Ectodermal cell (in vitro differentiated cells): Measurements from ENCODE around the gene MAP7D1. TPM values are rescaled to one million over a fixed set of nuclear protein-coding genes. Genes with fewer than 3 reads are reported as not detected.

Experiments
- H3K27ac ChIP-seq: 2 replicates; pipeline ENCODE4 v1.7.0; 2013; ENCODE audit warnings: mild to moderate bottlenecking, low read depth, low read length; ENCODE audit not compliant: insufficient read depth, poor library complexity, severe bottlenecking
- H3K27me3 ChIP-seq: 2 replicates; pipeline ENCODE4 v1.7.0; 2013; ENCODE audit warnings: mild to moderate bottlenecking, low read length; ENCODE audit not compliant: insufficient read depth, control insufficient read depth, poor library complexity, severe bottlenecking
- H3K36me3 ChIP-seq: one replicate; pipeline ENCODE4 v1.7.0; 2013; ENCODE audit warnings: low read length; ENCODE audit not compliant: control insufficient read depth, insufficient read depth
- H3K4me1 ChIP-seq: one replicate; pipeline ENCODE4 v1.7.0; 2013; ENCODE audit warnings: low read length; ENCODE audit not compliant: control insufficient read depth, insufficient read depth
- H3K4me3 ChIP-seq: 2 replicates; pipeline ENCODE4 v1.7.0; 2013; ENCODE audit warnings: low read depth, low read length, control low read depth; ENCODE audit not compliant: insufficient read depth
- H3K9me3 ChIP-seq: 2 replicates; pipeline ENCODE4 v1.7.0; 2013; ENCODE audit warnings: mild to moderate bottlenecking, low read length, moderate library complexity; ENCODE audit not compliant: control insufficient read depth
- WGBS, 2 experiments: methylation state at CpG; one replicate each; pipeline ENCODE4 v1.1.7; 2013; ENCODE audit warnings: missing lambda C conversion rate in 2 of 2; 5-methylcytosine and 5-hydroxymethylcytosine counted together
- polyA plus RNA-seq, 4 experiments: library from polyadenylated mRNA; stranded (reverse); fragments of 50-300 nt; gene quantifications; one replicate each; pipeline ENCODE4 v1.2.3, GENCODE V29; 2013

The MAP7D1 gene
- polyA plus RNA-seq (2013, experiment 1 of 4), result 131 TPM
- polyA plus RNA-seq (2013, experiment 2 of 4), result 138 TPM
- polyA plus RNA-seq (2013, experiment 3 of 4), result 98.5 TPM
- polyA plus RNA-seq (2013, experiment 4 of 4), result 108 TPM

DNA sequence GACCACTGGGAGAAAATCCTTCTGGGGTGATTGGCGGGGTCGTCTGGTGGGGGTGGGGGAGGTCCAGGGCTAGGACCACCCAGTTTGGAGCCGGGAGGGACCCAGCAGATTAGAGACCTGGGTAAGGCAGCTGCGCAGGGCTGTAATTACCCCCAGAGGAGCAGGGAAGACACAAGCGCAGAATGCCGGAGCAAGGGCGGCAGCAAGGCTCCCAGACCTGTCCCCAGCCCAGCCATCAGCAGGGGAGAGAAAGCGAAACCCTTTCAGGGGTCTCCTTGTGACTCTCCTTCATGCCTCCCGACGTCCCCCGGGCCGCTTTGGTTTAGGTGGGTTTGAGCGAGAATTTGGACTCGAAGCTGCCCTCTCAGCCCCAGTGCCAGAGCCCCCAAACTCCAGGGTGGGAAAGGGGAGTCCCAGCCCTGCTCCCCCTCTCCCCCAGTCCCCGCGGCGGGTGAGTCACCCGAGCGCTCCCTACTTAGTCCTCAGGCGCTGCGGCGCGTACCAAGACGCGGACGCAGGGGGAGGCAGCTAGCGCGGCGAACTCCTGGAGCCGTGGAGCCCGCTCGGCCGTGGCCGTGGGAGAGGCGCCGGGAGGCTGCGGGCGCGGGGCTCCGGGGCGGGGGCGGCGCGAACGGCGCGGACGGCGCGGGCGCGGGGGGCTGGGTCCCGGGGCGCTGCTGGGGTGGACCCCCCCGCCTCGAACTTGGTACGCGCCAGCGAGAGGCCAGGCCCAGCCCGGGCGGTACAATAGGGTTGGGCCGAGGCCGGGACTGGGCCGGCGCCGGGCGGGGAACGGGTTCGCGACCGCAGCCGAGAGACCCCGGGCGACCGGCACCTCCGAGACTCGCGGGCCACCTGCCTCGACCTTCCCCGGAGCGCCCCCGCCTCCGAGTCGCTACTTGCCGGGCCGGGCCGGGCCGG lies at the start of gene MAP7D1:
TSS of gene MAP7D1 (plus strand) at position 753 of the 921 bp plus-strand sequence. CDS start 258 bp downstream, outside the sequence.
- peak within 1 kb of the TSS; percentile 97 for H3K27ac ChIP-seq
- no peaks in the 10 kb centered on the region for H3K9me3 ChIP-seq
- peak within 1 kb of the TSS; percentile 95 for H3K4me3 ChIP-seq
- 0% methylated on average over 88 of the region's 88 CpGs for WGBS, 2 experiments
- peaks cover 16% of the 10 kb centered on the region for H3K27me3 ChIP-seq
- H3K4me1 ChIP-seq, result peaks cover 58% of the 10 kb centered on the region
- H3K36me3 ChIP-seq, result peaks cover 4% of the 10 kb centered on the region

- no peak overlapping the region for H3K27ac ChIP-seq
Measured at GRCh38 chr1:36106269-36106668, 49.7 kb upstream of the MAP7D1 start.

GRCh38 chr1:36107394-36107793 lies 48.6 kb upstream of the MAP7D1 start:
- Histone ChIP-seq H3K27me3 (no peaks in the 10 kb centered on the region), H3K36me3 (no peaks in the 10 kb centered on the region), H3K4me1 (no peaks in the 10 kb centered on the region), H3K4me3 (no peak overlapping the region), H3K9me3 (no peaks in the 10 kb centered on the region), H3K27ac (no peak overlapping the region)
- WGBS, 2 experiments, result 93% methylated on average over 9 of the region's 9 CpGs

More at GRCh38 chr1:36106269-36106668, 49.7 kb upstream of the MAP7D1 start:
- H3K36me3 ChIP-seq, result no peaks in the 10 kb centered on the region
- H3K4me3 ChIP-seq, result no peak overlapping the region
- no peaks in the 10 kb centered on the region for H3K9me3 ChIP-seq
- no peaks in the 10 kb centered on the region for H3K4me1 ChIP-seq
- H3K27me3 ChIP-seq, result no peaks in the 10 kb centered on the region
- 68% methylated on average over 5 of the region's 5 CpGs for WGBS, 2 experiments

DNA sequence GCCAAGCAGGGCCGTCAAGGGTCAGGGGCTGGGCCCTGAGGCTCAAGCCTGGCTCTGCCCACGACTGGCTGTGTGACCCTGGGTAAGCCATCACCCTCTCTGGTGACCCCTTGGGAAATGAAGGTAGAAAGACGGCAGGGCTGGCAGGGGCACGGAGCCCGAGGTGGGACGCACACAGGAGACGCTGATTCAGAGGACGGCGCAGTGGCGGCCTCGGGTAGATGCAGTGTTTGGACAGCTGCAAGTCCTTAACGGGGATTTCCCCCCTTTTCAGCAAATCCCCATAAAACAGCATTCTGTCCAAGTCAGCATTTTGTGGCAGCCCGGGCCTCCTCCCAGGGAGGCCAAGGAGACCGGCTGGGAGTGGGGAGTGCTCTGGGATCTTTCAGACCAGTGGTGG lies 47.6 kb upstream of the MAP7D1 start:
- Histone ChIP-seq H3K9me3 (no peaks in the 10 kb centered on the region), H3K4me3 (no peak overlapping the region), H3K36me3 (no peaks in the 10 kb centered on the region), H3K27me3 (no peaks in the 10 kb centered on the region), H3K27ac (no peak overlapping the region), H3K4me1 (no peaks in the 10 kb centered on the region)
- 91 to 92% methylated on average over 14 of the region's 14 CpGs for WGBS, 2 experiments

DNA sequence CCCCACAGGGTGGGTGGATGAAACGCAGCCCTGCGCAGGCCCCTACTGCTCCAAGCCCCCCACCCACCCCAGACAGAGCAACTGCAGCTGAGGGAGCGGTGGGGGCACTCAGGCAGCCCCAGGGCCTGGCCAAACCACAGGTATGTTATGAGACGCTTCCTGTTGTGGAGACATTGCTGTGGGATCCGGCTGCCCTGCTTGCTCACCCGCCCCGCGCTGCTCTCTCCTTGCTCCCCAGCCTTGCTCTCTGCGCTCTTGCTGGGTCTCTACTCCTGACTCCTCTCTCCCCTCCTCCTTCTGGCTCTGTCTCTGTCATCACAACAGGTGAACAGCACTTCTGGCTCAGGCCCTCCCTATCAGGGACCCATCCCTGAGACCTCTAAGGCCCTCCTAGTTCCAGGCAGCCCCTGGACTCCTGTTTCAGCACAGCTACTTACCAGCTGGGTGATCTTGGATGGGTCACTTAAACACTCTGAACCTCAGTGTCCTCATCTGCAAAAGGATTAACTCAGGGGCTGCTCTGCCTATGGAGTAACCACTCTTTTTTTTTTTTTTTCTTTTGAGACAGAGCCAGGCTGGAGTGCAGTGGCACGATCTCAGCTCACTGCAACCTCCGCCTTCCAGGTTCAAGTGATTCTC lies 46.8 kb upstream of the MAP7D1 start:
- Histone ChIP-seq H3K36me3 (no peaks in the 10 kb centered on the region), H3K27ac (no peak overlapping the region)
- WGBS, 2 experiments, result 92 to 93% methylated on average over 11 of the region's 11 CpGs

DNA sequence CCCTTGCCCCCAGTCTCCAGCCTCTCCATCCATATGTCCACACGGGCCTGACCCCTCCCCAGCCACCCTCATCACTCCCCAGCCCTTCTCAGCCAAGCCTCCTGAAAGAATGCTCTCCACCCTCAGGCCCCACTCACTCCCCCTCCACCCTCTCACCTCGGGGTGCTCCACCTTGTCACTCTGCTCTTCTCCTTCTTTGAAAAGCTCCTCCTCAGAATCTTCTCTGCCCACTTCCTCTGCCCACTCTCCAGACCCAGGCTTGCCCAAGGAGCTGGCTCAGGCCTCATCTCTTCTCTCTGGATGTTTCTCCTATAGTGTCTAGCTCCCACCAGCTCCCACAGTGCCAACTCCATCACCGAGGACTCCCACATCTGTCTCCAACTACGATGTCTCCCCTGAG lies 44.8 kb upstream of the MAP7D1 start:
- Histone ChIP-seq H3K27ac (no peak overlapping the region), H3K9me3 (no peaks in the 10 kb centered on the region), H3K4me3 (no peak overlapping the region), H3K4me1 (peaks cover 4% of the 10 kb centered on the region), H3K36me3 (no peaks in the 10 kb centered on the region), H3K27me3 (no peaks in the 10 kb centered on the region)
- WGBS, 2 experiments, result 83 to 86% methylated on average over 4 of the region's 4 CpGs

More for the DNA sequence above, 46.8 kb upstream of the MAP7D1 start:
- Histone ChIP-seq H3K27me3 (no peaks in the 10 kb centered on the region), H3K9me3 (no peaks in the 10 kb centered on the region), H3K4me3 (no peak overlapping the region), H3K4me1 (no peaks in the 10 kb centered on the region)

DNA sequence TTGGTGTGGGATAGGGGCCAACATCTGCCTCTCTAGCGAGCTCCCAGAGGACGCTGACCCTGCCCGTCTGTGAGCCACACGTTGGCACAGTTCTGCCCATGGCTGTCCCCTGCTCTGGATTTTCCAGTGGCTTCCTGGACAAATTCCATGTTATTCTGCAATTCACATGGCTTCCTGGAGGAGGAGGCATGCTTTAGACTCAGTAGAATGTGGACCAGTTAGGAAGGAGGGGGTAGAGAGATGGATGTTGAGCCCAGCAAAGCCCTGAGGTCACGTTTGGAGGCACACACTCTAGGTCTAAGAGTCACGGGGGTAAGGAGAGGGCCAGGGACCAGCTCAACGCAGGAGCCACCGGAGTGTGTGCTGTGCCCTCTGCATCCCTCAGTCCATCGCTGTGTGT lies 43.1 kb upstream of the MAP7D1 start:
- H3K9me3 ChIP-seq, result no peaks in the 10 kb centered on the region
- 93% methylated on average over 9 of the region's 9 CpGs for WGBS, 2 experiments
- H3K36me3 ChIP-seq, result no peaks in the 10 kb centered on the region
- no peak overlapping the region for H3K27ac ChIP-seq
- no peak overlapping the region for H3K4me3 ChIP-seq
- H3K27me3 ChIP-seq, result no peaks in the 10 kb centered on the region
- H3K4me1 ChIP-seq, result peaks cover 7% of the 10 kb centered on the region

GRCh38 chr1:36114371-36114770 lies 41.6 kb upstream of the MAP7D1 start:
- WGBS, 2 experiments, result 71 to 72% methylated on average over 5 of the region's 5 CpGs
- Histone ChIP-seq H3K9me3 (no peaks in the 10 kb centered on the region), H3K4me1 (peaks cover 14% of the 10 kb centered on the region), H3K27me3 (no peaks in the 10 kb centered on the region), H3K36me3 (no peaks in the 10 kb centered on the region), H3K27ac (no peak overlapping the region), H3K4me3 (no peak overlapping the region)

- H3K27ac ChIP-seq, result no peak overlapping the region
- no peak overlapping the region for H3K4me3 ChIP-seq
Measured at GRCh38 chr1:36115200-36115669, 40.7 kb upstream of the MAP7D1 start.

DNA sequence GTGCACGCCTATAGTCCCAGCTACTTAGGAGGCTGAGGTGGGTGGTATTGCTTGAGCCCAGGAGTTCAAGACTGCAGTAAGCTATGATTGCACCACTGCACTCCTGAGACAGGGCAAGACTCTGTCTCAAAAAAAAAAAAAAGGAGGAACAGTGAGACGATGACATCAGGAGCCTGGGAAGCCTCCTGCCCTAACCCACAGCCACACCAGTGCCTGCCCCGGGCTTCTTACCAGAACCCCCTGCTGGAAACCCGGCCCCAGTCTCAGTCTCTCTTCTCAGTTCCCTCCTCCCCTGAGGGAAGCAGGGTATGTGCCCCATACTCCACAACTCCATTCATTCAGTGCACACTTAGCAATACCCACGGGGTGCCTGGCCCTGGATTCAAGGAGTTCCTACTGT lies 40.0 kb upstream of the MAP7D1 start:
- 69 to 72% methylated on average over 5 of the region's 5 CpGs for WGBS, 2 experiments
- no peaks in the 10 kb centered on the region for H3K27me3 ChIP-seq
- no peaks in the 10 kb centered on the region for H3K9me3 ChIP-seq
- H3K4me1 ChIP-seq, result peaks cover 20% of the 10 kb centered on the region
- H3K4me3 ChIP-seq, result no peak overlapping the region
- no peaks in the 10 kb centered on the region for H3K36me3 ChIP-seq
- no peak overlapping the region for H3K27ac ChIP-seq

More at GRCh38 chr1:36115200-36115669, 40.7 kb upstream of the MAP7D1 start:
- no peaks in the 10 kb centered on the region for H3K36me3 ChIP-seq
- 77 to 78% methylated on average over 18 of the region's 18 CpGs for WGBS, 2 experiments
- peaks cover 20% of the 10 kb centered on the region for H3K4me1 ChIP-seq
- H3K9me3 ChIP-seq, result no peaks in the 10 kb centered on the region
- no peaks in the 10 kb centered on the region for H3K27me3 ChIP-seq
